Adrenal gland (tissue), 12 donors: ENCODE measurements around the gene SRGAP1. TPM values are rescaled to one million over a fixed set of nuclear protein-coding genes. Genes with fewer than 3 reads are reported as not detected.

Experiments
- DNase-seq, 7 donors: peaks; one replicate each; pipeline ENCODE4 v3.0.0-alpha.2; 2019 to 2020
- H3K27ac ChIP-seq, 5 donors: fragments of 200-600 bp; sonication (generic) in 4 of 5; 1 replicate in 3 of 5; 2 replicates in 2 of 5; pipeline versions ENCODE4 v1.5.1 to v1.8.0; 2016 to 2020; ENCODE audit warnings: mild to moderate bottlenecking in 1 of 5
- H3K27me3 ChIP-seq: fragments of 200-600 bp; 2 replicates; pipeline ENCODE4 v1.8.0; 2021
- H3K36me3 ChIP-seq, 2 donors: fragments of 200-600 bp; replicated peaks in 1 of 2; 1 replicate in 1 of 2; 2 replicates in 1 of 2; pipeline versions ENCODE4 v1.5.1 to v1.8.0; 2018 to 2022
- H3K4me1 ChIP-seq, 2 donors: fragments of 200-600 bp; replicated peaks in 1 of 2; 1 replicate in 1 of 2; 2 replicates in 1 of 2; pipeline versions ENCODE4 v1.5.1 to v1.8.0; 2018 to 2021
- H3K4me3 ChIP-seq, 4 donors: fragments of 200-600 bp; sonication (generic) in 3 of 4; one replicate each; pipeline ENCODE4 v1.5.1; 2016 to 2018
- H3K9me3 ChIP-seq, 3 donors: fragments of 200-600 bp; sonication (generic) in 1 of 3; replicated peaks in 1 of 3; 1 replicate in 2 of 3; 2 replicates in 1 of 3; pipeline versions ENCODE4 v1.5.1 to v1.8.0; 2016 to 2021
- CTCF ChIP-seq, 6 experiments: fragments of 450-650 bp in 4 of 6; fragments of 200-600 bp in 2 of 6; sonication (generic) in 1 of 6; IDR thresholded peaks; 1 replicate in 5 of 6; 2 replicates in 1 of 6; pipeline versions ENCODE4 v1.5.1 to v1.8.0; 2016 to 2021; ENCODE audit warnings: antibody characterized with exemption in 6 of 6, mild to moderate bottlenecking in 2 of 6, moderate library complexity in 1 of 6
- POLR2A ChIP-seq, 2 donors: fragments of 450-650 bp; IDR thresholded peaks; one replicate each; pipeline ENCODE4 v1.6.1; 2017; ENCODE audit warnings: antibody characterized with exemption in 2 of 2, mild to moderate bottlenecking in 2 of 2, moderate library complexity in 1 of 2
- WGBS, 4 donors: extraction: QIAGEN DNeasy Blood & Tissue Kit in 2 of 4; methylation state at CpG; one replicate each; pipeline versions ENCODE4 v1.1.5 to v1.1.7; 2013 to 2017; 5-methylcytosine and 5-hydroxymethylcytosine counted together
- intact Hi-C, 2 donors: fragments of 100-400 bp; cut with DNase I; formaldehyde crosslinking; loops; one replicate each; pipeline versions ENCODE4 v1.14.1 to v1.15.0; 2022 to 2023
- polyA plus RNA-seq, 3 donors: library from polyadenylated mRNA; stranded (reverse); fragments of 200-250 nt in 2 of 3; fragments of 350-450 nt in 1 of 3; fragmentation: Illumina TruSeq in 1 of 3; extraction: RNeasy Lipid Tissue Mini Kit (QIAGEN cat#74804) in 1 of 3; gene quantifications; one replicate each; pipeline ENCODE4 v1.2.3, GENCODE V29; 2013 to 2014
- total RNA-seq, 9 donors: library from RNA; depleted of rRNA in 4 of 9; stranded (reverse); fragments of >200 nt in 4 of 9; fragments of 120-200 nt in 1 of 9; fragmentation: NEBNext Ultra II Directional in 1 of 9; extraction: Animal tissue kit (Norgen Biotek cat#: 25700) in 1 of 9; gene quantifications; one replicate each; pipeline versions ENCODE4 v1.1.0 to v1.2.4, GENCODE V29; 2013 to 2023
- donor health status: healthy with polysubstance abuse.
- donor health status: Bipolar disorder and iron deficiency.
- donor health status: DM: yes; HTN: yes; CAD: no.
- donor health status: DM: no; HTN: no; CAD: no.
- donor health status: DM: no; HTN: no; CAD: no.
- donor health status: DM: yes; HTN: yes; CAD: no.

The SRGAP1 gene
- total and polyA plus RNA-seq, 12 donors = 2.4 to 35.6 (median 9.8) TPM

GRCh38 chr12:63999853-64000252 is 155.4 kb downstream of the SRGAP1 start:
- 93 to 99% (median 98%) methylated on average over 3 of the region's 3 CpGs for WGBS, 4 donors
- Histone ChIP-seq H3K9me3 (no peaks in the 10 kb centered on the region), H3K27me3 (no peaks in the 10 kb centered on the region), H3K27ac (no peak overlapping the region), H3K36me3 (no peaks in the 10 kb centered on the region), H3K4me3 (no peak overlapping the region), H3K4me1 (no peaks in the 10 kb centered on the region)
- no peak for DNase-seq
- TF ChIP-seq CTCF (IDR thresholded peaks at IDR 0.05) (no peak), POLR2A (IDR thresholded peaks at IDR 0.05) (no peak)
- intact Hi-C loops = no loop called here

- no peak for TF ChIP-seq POLR2A (IDR thresholded peaks at IDR 0.05)
- TF ChIP-seq CTCF (IDR thresholded peaks at IDR 0.05) = no peak
- H3K4me3 ChIP-seq = no peak overlapping the region
- intact Hi-C loops = no loop called here
- no peak overlapping the region for H3K27ac ChIP-seq
- H3K9me3 ChIP-seq = no peaks in the 10 kb centered on the region
- DNase-seq = no peak
- H3K36me3 ChIP-seq = no peaks in the 10 kb centered on the region
- no peaks in the 10 kb centered on the region for H3K27me3 ChIP-seq
- peaks cover 0 to 4% of the 10 kb centered on the region in 2 donors for H3K4me1 ChIP-seq
These were observed 156.9 kb downstream of the SRGAP1 start for GRCh38 chr12:64001439-64001838.

GRCh38 chr12:64004641-64005040 is 160.1 kb downstream of the SRGAP1 start:
- no peak for DNase-seq
- intact Hi-C loops = no loop called here
- 96 to 97% (median 96%) methylated on average over 3 of the region's 3 CpGs for WGBS, 4 donors
- Histone ChIP-seq H3K4me3 (no peak overlapping the region), H3K27me3 (no peaks in the 10 kb centered on the region), H3K36me3 (no peaks in the 10 kb centered on the region), H3K4me1 (peaks cover 4 to 5% of the 10 kb centered on the region in 2 donors), H3K27ac (no peak overlapping the region), H3K9me3 (no peaks in the 10 kb centered on the region)
- no peak for TF ChIP-seq CTCF (IDR thresholded peaks at IDR 0.05)
- TF ChIP-seq POLR2A (IDR thresholded peaks at IDR 0.05) = no peak

GRCh38 chr12:64006211-64006825 is 161.8 kb downstream of the SRGAP1 start:
- 36 to 72% (median 58%) methylated on average over 2 of the region's 2 CpGs for WGBS, 4 donors
- intact Hi-C loops = no loop called here
- Histone ChIP-seq H3K36me3 (no peaks in the 10 kb centered on the region), H3K27me3 (no peaks in the 10 kb centered on the region), H3K27ac (no peak overlapping the region), H3K9me3 (no peaks in the 10 kb centered on the region), H3K4me3 (no peak overlapping the region), H3K4me1 (peaks cover 4 to 5% of the 10 kb centered on the region in 2 donors)
- DNase-seq = no peak
- no peak for TF ChIP-seq POLR2A (IDR thresholded peaks at IDR 0.05)
- TF ChIP-seq CTCF (IDR thresholded peaks at IDR 0.05) = no peak
